Lower leg skin (tissue), 3 donors: ENCODE results near the gene CSN1S1.

Experiments used
- CTCF ChIP-seq, 3 donors: fragments of 450-650 bp; IDR thresholded peaks; one replicate each; pipeline ENCODE4 v1.5.1; 2016; ENCODE audit warnings: antibody characterized with exemption in 3 of 3, mild to moderate bottlenecking in 3 of 3, moderate library complexity in 2 of 3
- POLR2A ChIP-seq, 2 donors: fragments of 450-650 bp; IDR thresholded peaks; one replicate each; pipeline ENCODE4 v1.6.1; 2016 to 2017; ENCODE audit warnings: antibody characterized with exemption in 2 of 2, mild to moderate bottlenecking in 1 of 2, moderate library complexity in 1 of 2

GRCh38 chr4:69894186-69894585 lies 36.7 kb upstream of the CSN1S1 start:
- TF ChIP-seq CTCF (IDR thresholded peaks at IDR 0.05) (no peak), POLR2A (IDR thresholded peaks at IDR 0.05) (no peak)
